GM18517 (cell line): ENCODE measurements around the gene HMGA1.
"Not testable (repeated sequence)": the region's sequence is repeated elsewhere in the genome, so short reads cannot be mapped to it uniquely, and the experiment has no call there.

ENCODE experiments used
- ATAC-seq: cut with Tn5 transposase; IDR thresholded peaks from one replicate; pipeline ENCODE4 v1.9.1; 2021; ENCODE audit warnings: mild to moderate bottlenecking, moderate library complexity; ENCODE audit not compliant: unreplicated experiment

The HMGA1 gene

GRCh38 chr6:34239893-34240292, 3.2 kb downstream of the HMGA1 start:
- ATAC-seq: no peak

GRCh38 chr6:34240329-34241248, 3.9 kb downstream of the HMGA1 start:
- ATAC-seq: no peak

GRCh38 chr6:34241351-34242215, 4.9 kb downstream of the HMGA1 start:
- no peak for ATAC-seq

GRCh38 chr6:34242252-34243130, 5.8 kb downstream of the HMGA1 start:
- no peak for ATAC-seq

GRCh38 chr6:34243131-34243771, 6.6 kb downstream of the HMGA1 start:
- no peak for ATAC-seq

- no peak for ATAC-seq
Measured at GRCh38 chr6:34243901-34244884, 7.5 kb downstream of the HMGA1 start.

- not testable (repeated sequence) for ATAC-seq
Measured at GRCh38 chr6:34245032-34245760, 8.5 kb downstream of the HMGA1 start.

- not testable (repeated sequence) for ATAC-seq
Measured at GRCh38 chr6:34245761-34246140, 9.1 kb downstream of the HMGA1 start.

GRCh38 chr6:34246249-34246562, 9.5 kb downstream of the HMGA1 start:
- no peak for ATAC-seq

GRCh38 chr6:34246563-34247391, 10.1 kb downstream of the HMGA1 start:
- no peak for ATAC-seq

GRCh38 chr6:34247481-34248197, 11.0 kb downstream of the HMGA1 start:
- ATAC-seq: peak; percentile 3

- ATAC-seq: peak; percentile 17
Measured at GRCh38 chr6:34248198-34248726, 11.6 kb downstream of the HMGA1 start.

- ATAC-seq: peak; percentile 71
Measured at GRCh38 chr6:34248727-34249468, 12.2 kb downstream of the HMGA1 start, which contains the start of gene SMIM29. Gene SMIM29 (minus strand): TSS chr6:34249006. CDS start chr6:34247791, 1,215 bp downstream.

GRCh38 chr6:34249469-34250261, 13.0 kb downstream of the HMGA1 start:
- peak; percentile 50 for ATAC-seq

- not testable (repeated sequence) for ATAC-seq
Measured at GRCh38 chr6:34252395-34252794, 15.7 kb downstream of the HMGA1 start.
